Activated B cell treated with CpG ODN at 0.5 μM for 24 hours (primary cell): ENCODE results near the gene TMEM119. TPM values are rescaled to one million over a fixed set of nuclear protein-coding genes. Genes with fewer than 3 reads are reported as not detected.
A peak's percentile ranks its signal among the peaks of the same experiment; 100 is the strongest.
"Not testable (repeated sequence)": the region's sequence is repeated elsewhere in the genome, so short reads cannot be mapped to it uniquely, and the experiment has no call there.

Experiments used
- ATAC-seq: fragments of 200-7000 bp; cut with Tn5 transposase; one replicate; pipeline ENCODE4 v1.10.0; 2021; ENCODE audit warnings: low read depth, mild to moderate bottlenecking, moderate library complexity
- CTCF ChIA-PET: fragments of 350-600 bp; sonication (Branson Sonifier 250); formaldehyde crosslinking; loops from one replicate; lab custom pipeline; 2021; ENCODE audit warnings: antibody characterized with exemption; lab: Charles Lee
- POLR2A ChIA-PET: fragments of 350-600 bp; sonication (Branson Sonifier 250); formaldehyde crosslinking; loops from one replicate; lab custom pipeline; 2021; ENCODE audit warnings: antibody characterized with exemption; lab: Charles Lee
- DNase-seq: peaks from one replicate; pipeline ENCODE4 v3.0.0; 2022
- H3K27ac Mint-ChIP-seq: one replicate; pipeline ENCODE4 v1.8.0; 2020; ENCODE audit warnings: mixed read lengths
- H3K27me3 Mint-ChIP-seq: one replicate; pipeline ENCODE4 v1.8.0; 2021; ENCODE audit warnings: mixed read lengths
- H3K36me3 Mint-ChIP-seq: one replicate; pipeline ENCODE4 v1.8.0; 2021; ENCODE audit warnings: low read depth, mixed read lengths
- H3K4me1 Mint-ChIP-seq: one replicate; pipeline ENCODE4 v1.8.0; 2021; ENCODE audit warnings: mixed read lengths
- H3K4me3 Mint-ChIP-seq: one replicate; pipeline ENCODE4 v1.8.0; 2020; ENCODE audit warnings: mild to moderate bottlenecking, mixed read lengths
- H3K9me3 Mint-ChIP-seq: one replicate; pipeline ENCODE4 v1.8.0; 2020; ENCODE audit warnings: mixed read lengths
- CTCF ChIP-seq: fragments of 200-600 bp; IDR thresholded peaks from one replicate; pipeline ENCODE4 v1.8.0; 2022; ENCODE audit warnings: antibody characterized with exemption, mild to moderate bottlenecking
- intact Hi-C: fragments of 100-400 bp; cut with micrococcal nuclease; formaldehyde crosslinking; loops from one replicate; pipeline ENCODE4 v1.15.1; 2024
- total RNA-seq: library from RNA; stranded (reverse); gene quantifications from 2 replicates; pipeline ENCODE4 v1.2.3, GENCODE V29; 2022

TMEM119 gene
- total RNA-seq, 1 donor from 2014 or later = not detected

DNA sequence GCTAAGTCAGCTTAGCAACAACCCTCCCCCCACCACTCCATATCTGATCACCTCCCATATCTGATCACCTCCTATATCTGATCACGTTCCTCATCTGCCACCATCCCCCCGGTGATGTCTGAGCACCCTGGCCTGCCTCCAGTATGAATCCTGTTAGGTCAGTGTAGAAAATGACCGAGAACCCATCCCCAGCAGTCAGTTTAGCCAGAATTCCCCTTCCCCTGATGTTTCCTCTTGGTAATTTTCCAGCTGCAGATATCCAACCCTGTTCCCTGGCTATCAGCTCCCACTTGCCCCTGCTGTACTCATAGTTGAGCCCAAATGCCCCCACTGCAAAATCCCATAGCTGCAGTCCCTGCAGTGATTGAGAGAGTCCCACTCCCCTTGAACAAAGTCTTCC is 23.3 kb upstream of the TMEM119 start:
- ChIA-PET CTCF (interaction anchor here (0.8 to 11.2 kb wide), 6 partner anchors 16 to 183 kb away, joined by 3 to 338 read pairs (median 6); partner anchors contain the start of genes ISCU, SART3 and SELPLG), POLR2A (interaction anchor here (0.7 to 9.7 kb wide), 4 partner anchors 11 to 60 kb away, joined by 3 to 182 read pairs (median 80); partner anchors contain the start of genes ISCU, SART3 and SELPLG)
- Mint-ChIP-seq H3K27ac (peak overlapping the region; percentile 32), H3K4me1 (peaks cover 54% of the 10 kb centered on the region), H3K4me3 (no peak overlapping the region), H3K9me3 (no peaks in the 10 kb centered on the region), H3K27me3 (no peaks in the 10 kb centered on the region), H3K36me3 (peaks cover 17% of the 10 kb centered on the region)
- no peak for ATAC-seq
- DNase-seq = no peak
- intact Hi-C loops = no loop called here
- TF ChIP-seq CTCF = no peak

DNA sequence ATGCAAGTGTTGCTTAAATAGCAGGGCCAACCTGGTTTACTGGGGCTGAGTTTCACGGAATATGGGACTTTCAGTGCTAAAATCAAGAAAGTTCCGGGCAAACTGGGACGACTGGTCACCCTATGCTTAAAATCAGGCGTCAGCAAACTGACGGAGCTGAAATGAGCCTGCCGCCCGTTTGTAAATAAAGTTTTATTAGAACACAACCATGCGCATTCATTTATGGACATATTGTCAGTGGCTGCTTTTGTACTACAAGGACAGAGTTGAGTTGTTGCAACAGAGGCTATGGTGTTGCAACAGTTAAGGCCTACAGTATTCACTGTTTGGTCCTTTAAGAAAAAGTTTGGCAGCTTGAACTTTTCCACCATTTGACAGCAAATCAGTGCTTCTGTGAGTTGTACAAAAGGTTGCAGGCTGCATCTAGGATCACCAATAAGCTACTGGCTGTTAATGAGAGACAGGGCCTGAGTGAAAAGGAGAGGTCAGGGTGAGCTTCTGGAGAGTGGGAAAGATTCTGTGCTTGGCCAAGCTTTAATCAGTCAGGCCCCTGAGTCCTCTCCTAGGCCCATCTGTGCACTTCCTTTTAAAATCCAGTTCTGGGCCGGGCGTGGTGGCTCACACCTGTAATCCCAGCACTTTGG is 22.5 kb upstream of the TMEM119 start:
- Mint-ChIP-seq H3K36me3 (peaks cover 15% of the 10 kb centered on the region), H3K27ac (no peak overlapping the region), H3K9me3 (no peaks in the 10 kb centered on the region), H3K4me1 (peaks cover 57% of the 10 kb centered on the region), H3K27me3 (no peaks in the 10 kb centered on the region), H3K4me3 (no peak overlapping the region)
- POLR2A ChIA-PET = interaction anchor here (1.0 to 9.7 kb wide), 4 partner anchors 12 to 58 kb away, joined by 3 to 182 read pairs (median 104); partner anchors contain the start of genes ISCU and SELPLG
- ATAC-seq = no peak
- intact Hi-C loops = no loop called here
- TF ChIP-seq CTCF = no peak
- CTCF ChIA-PET = interaction anchor here (0.8 to 11.2 kb wide), 6 partner anchors 17 to 183 kb away, joined by 3 to 338 read pairs (median 6); partner anchors contain the start of genes ISCU, SART3 and SELPLG
- DNase-seq = no peak

DNA sequence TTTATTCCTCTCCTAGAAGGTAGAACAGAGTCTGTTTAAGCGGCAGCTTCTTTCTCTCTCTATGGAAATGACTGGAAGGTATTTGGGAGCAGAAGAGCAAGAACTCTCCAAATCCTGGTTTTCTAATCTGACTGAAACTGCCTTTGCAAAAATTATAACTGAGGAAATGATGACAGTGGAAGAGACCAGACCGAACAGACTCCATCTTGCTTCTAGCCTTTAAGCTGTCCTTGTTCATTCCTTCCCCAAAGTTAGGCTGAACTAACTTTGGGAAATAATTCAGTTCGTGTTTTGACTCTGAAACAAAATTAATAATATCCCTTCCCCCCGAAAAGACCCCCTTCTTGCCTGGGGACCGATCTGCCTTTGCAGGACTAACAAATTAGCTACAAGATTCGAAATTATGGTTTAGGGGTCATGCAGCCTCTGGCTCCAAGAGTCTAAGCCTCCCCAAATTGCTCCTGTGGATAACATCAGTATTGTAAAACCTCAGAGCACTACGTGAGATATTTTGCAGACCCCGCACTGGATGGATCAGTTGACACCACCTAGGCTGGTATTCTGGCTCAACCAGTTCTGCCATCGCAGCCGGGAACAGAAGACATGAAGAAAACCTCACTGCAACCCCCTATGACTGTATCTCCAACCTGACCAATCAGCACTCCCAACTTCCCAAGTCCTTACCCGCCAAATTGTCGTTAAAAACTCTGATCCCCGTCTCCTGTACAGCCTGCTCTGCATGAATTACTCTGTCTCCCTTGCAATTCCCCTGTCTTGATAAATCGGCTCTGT is 21.7 kb upstream of the TMEM119 start:
- Mint-ChIP-seq H3K4me1 (peaks cover 60% of the 10 kb centered on the region), H3K9me3 (no peaks in the 10 kb centered on the region), H3K27ac (no peak overlapping the region), H3K4me3 (no peak overlapping the region), H3K36me3 (peaks cover 15% of the 10 kb centered on the region), H3K27me3 (no peaks in the 10 kb centered on the region)
- no peak for ATAC-seq
- CTCF ChIA-PET = interaction anchor here (1.1 to 11.2 kb wide), 7 partner anchors 8 to 184 kb away, joined by 3 to 338 read pairs (median 22); partner anchors contain the start of genes ISCU, SART3 and SELPLG
- POLR2A ChIA-PET = interaction anchor here (0.6 to 9.7 kb wide), 7 partner anchors 13 to 78 kb away, joined by 5 to 182 read pairs (median 50); partner anchors contain the start of genes ISCU, SART3 and SELPLG
- TF ChIP-seq CTCF = no peak
- intact Hi-C loops = loop anchor here (2.0 to 5.0 kb wide), 4 partner anchors 27 to 627 kb away; partner anchors contain the start of genes ALKBH2 and SSH1
- no peak for DNase-seq

DNA sequence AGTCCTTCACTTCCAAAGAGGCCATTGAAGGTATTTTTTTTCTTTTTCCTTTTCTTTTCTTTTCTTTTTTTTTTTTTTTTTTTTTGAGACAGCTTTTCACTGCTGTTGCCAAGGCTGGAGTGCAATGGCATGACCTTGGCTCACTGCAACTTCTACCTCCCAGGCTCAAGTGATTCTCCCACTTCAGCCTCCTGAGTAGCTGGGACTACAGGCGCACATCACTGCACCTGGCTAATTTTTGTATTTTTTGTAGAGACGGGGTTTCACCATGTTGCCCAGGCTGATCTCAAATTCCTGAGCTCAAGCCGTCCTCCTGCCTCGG is 21.0 kb upstream of the TMEM119 start:
- not testable (repeated sequence) for H3K27ac Mint-ChIP-seq, H3K9me3 Mint-ChIP-seq, H3K27me3 Mint-ChIP-seq, ATAC-seq, DNase-seq, H3K4me3 Mint-ChIP-seq
- Mint-ChIP-seq H3K4me1 (peaks cover 64% of the 10 kb centered on the region), H3K36me3 (peaks cover 14% of the 10 kb centered on the region)
- intact Hi-C loops = loop anchor here (1.0 to 5.0 kb wide), 6 partner anchors 28 to 627 kb away; partner anchors contain the start of genes ALKBH2 and SSH1
- POLR2A ChIA-PET = interaction anchor here (0.6 to 9.7 kb wide), 9 partner anchors 14 to 159 kb away, joined by 3 to 182 read pairs (median 9); partner anchors contain the start of genes ISCU, SART3 and SELPLG
- CTCF ChIA-PET = interaction anchor here (0.9 to 11.2 kb wide), 14 partner anchors 8 to 207 kb away, joined by 3 to 338 read pairs (median 9); partner anchors contain the start of genes ISCU, SART3 and SELPLG
